Activated T-helper 1 cell treated with Interleukin-2 at 50 U/mL for 16 hours (primary cell): ENCODE data around the gene REELD1.

Experiments used
- DNase-seq: peaks from one replicate; pipeline ENCODE4 v3.0.0-alpha.2; 2020; ENCODE audit warnings: low read depth

Gene REELD1

DNA sequence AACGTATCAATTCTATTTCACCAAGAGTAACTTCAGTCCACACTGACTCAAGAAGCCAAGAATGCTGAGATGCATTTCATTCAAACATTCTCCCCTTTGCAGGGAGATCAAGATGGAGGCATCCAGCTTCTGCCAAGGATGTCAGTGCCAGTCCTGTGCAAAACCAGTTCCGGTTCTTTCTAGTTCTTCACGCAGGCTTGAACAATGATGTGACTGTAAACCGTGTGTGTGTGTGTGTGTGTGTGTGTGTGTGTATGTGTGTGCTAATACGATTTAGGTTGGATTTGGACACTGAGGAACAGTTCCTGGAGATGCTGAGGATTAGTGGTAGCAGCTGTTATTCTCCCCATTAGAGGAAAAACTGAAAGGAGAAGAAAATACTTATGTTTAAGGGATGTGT, at the start of gene REELD1:
TSS of gene REELD1 (plus strand) at position 301 of the 400 bp plus-strand sequence. CDS start 2,415 bp downstream, outside the sequence.
- no peak for DNase-seq

DNA sequence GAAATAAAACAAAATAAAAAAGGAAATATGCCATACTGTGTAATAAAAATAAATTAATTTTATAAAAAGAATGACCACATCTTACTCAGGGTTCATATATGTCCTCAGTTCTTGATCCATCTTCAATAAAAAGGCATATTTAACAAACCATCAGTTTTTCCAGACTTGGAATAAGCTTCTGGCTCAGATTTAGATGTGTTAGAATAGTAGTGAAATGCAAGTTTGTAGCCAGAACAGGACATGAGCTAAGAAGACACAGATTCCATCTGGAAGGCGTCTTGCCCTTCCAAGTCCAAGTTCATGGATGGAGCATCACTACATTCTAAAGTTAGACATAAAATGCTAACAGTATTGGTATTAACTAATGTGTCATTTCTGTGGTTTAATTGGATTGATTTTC, 49.1 kb upstream of the REELD1 start:
- DNase-seq = no peak

- DNase-seq = no peak
Observed at GRCh38 chr4:146165840-146166239, 48.5 kb upstream of the REELD1 start.

GRCh38 chr4:146170149-146170548, 44.2 kb upstream of the REELD1 start:
- DNase-seq = no peak

DNA sequence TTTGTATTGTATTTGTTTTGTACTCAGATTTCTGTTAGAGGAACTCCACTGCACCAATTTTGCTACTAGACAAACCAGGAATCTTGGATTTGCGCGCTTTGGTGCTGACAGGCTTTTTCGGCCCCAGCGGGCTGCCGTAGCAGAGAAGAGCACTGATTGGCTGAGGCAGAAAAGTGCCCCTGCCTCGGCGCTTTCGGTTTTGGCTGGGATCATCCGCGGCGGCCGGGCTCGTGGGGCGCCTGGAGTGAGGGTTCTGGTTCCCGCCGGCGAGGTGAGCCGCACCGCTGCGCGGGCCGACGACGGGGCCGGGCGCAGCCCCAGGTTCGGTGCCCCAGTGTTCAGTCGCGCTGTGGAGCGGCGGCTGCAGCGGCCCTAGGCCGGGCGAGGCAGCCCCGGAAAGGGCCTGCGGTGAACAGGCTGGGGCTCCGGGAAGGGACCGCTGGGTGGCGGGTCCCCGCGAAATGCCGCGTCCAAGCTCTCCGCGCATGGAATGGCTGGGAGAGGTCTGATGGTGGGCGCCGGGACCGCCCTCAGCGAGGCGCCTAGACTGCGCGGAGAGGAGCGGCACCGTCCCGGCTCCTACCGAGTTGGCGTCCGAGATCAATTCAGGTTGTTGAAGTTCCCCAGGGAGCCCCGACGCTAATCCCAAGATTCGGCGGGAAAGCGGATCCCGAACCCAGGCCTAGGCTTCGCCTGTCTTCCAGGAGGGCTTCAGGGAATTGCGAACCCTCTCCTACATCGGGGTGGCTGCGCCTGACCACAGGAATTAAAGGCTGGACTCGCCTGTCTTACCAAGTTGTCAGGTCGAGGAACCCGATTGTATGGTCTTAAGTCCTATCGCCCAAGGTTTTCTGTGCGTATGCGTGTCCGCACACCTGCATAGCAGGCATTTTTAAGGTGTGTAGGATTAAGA, 38.5 kb upstream of the REELD1 start, which contains the start of gene LSM6:
TSS of gene LSM6 (plus strand) at position 178 of the 913 bp plus-strand sequence. CDS start 7,204 bp downstream, outside the sequence.
- DNase-seq = peak; percentile 66

- DNase-seq = no peak
Observed at GRCh38 chr4:146176891-146177290, 37.4 kb upstream of the REELD1 start.

- no peak for DNase-seq
Observed at GRCh38 chr4:146178126-146178525, 36.2 kb upstream of the REELD1 start.

- no peak for DNase-seq
Observed at GRCh38 chr4:146179784-146180370, 34.5 kb upstream of the REELD1 start.

DNA sequence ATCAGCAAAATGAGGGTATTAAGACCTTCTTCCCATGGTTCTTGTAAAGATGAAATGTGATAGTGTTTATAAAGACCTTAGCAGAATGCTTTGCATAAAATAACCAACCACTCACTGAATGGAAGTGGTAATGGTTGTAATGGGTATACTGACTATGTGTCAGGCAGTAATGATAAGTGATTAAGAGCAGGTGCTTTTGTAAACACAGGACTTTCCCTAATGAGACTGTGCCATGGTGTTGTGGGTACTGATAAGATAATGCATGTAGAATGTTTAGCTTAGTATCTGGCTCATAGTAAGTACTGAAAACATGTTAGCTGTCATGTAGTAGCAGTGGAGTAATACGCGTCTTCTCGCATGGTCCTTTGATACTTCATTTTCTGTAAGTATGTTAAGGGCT, 31.9 kb upstream of the REELD1 start:
- no peak for DNase-seq

DNA sequence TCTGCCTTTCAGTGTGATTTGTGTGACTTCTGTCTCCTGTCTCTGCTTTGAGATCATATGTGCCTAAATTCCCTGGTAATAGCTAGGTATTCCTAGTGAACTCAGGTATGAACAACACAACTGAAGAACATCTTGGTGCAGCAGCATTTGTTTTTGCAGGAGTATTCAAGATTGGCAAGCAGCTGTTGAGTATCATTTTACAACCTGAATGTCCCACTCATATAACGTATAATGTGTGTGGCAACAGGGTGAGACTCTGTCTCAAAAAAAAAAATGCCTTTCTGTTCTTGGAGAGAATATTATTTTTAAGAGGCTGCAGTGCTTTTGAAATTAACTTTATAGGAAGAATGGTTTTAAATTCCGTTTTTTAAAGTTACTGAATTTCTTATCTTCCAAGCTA, 31.1 kb upstream of the REELD1 start:
- DNase-seq = no peak

DNA sequence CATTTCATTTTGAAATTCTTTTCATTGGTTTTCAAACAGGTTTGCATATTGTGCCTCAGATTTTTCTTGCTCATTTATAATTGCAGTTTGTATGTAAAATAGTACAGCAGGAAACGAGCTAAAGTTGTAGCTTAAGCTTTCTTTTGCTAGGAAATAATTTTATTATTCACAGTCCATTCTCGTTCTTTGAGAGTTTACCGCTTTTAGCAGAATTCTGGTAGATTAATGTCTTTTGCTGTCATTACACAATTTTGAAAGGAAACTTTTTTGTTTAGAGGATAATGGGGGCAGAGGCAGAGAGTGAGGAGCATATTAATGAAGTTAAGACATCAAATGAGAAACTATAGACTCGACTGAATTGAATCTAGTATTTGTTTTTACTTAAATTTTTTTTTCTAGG, 28.3 kb upstream of the REELD1 start:
- no peak for DNase-seq

- no peak for DNase-seq
Observed at GRCh38 chr4:146186596-146186995, 27.7 kb upstream of the REELD1 start.

DNA sequence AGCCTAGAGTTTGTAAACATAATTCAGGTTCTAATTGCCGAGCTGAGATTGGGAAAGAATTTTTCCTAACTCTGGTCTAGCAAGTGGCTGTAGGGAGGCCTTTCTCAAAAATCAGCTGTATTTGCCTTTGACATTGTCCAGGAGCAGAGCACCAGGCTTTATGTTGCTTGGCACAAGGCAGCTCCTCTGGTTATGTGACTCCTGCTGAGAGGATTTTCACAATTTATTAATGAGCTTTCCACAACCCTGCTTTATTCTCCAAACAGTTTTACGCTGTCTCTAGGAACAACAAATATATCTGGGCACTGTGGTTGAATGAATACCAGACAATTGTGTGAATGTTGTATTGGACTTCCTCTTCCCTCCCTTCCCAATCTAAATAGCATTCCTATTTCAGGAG, 23.9 kb upstream of the REELD1 start:
- DNase-seq = no peak

DNA sequence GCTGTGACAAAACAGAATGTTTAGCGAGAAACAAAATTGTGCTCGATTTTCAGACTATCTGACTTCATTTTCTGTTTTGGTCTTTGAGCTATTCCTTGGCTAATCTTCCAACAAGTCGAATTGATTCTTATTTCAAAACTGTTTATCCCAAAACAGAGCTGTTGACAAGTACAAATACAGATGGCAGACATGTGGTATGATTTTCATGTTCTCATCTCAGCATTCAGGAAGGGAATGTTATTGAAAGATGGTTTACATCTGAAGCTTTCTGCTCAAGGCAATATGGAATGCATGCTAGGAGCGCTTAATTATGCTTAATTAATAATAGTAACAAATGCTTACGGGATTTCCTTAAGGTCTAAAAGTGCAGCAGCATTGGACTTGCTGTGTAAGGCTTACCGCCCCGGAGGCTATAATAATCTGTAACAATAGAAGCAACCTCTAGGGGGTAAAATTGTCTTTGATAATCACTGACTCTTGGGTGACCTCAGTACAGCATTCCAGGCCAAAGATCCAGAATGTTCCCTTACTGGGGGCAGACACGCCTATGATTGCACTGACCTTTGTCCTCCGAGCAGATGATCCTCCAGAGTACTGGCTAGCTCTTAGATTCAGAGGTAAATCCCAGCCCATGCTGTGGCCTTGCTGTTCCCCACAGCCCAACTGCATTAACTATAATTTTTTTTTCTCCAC, 22.4 kb upstream of the REELD1 start:
- DNase-seq = no peak

- DNase-seq = no peak
Observed at GRCh38 chr4:146193628-146194027, 20.7 kb upstream of the REELD1 start.

- no peak for DNase-seq
Observed at GRCh38 chr4:146194212-146194611, 20.1 kb upstream of the REELD1 start.

GRCh38 chr4:146202665-146203064, 11.7 kb upstream of the REELD1 start:
- DNase-seq = no peak

GRCh38 chr4:146207410-146207809, 6.9 kb upstream of the REELD1 start:
- DNase-seq = no peak

DNA sequence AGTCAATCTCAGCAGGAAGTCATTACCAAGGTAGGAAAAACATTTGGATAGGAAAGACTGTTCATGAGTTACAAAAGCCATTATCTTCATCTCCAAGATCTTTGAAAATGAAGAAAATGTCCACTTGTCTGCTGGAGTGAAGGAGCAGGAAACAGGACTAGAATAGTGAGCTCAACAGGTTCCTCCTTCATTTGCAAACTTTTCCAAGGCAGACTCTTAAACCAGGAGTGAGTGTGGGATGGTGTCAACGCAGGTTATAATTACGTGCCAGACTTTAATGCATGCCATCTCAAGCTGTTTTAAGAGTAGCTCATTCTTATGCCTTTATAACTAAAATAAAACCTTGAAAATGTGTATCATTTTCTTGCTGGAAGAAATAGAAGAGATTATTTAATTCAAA, 3.4 kb upstream of the REELD1 start:
- DNase-seq = no peak

GRCh38 chr4:146211440-146211839, 2.9 kb upstream of the REELD1 start:
- no peak for DNase-seq

- DNase-seq = no peak
Observed at GRCh38 chr4:146212781-146213180, 1.6 kb upstream of the REELD1 start.

DNA sequence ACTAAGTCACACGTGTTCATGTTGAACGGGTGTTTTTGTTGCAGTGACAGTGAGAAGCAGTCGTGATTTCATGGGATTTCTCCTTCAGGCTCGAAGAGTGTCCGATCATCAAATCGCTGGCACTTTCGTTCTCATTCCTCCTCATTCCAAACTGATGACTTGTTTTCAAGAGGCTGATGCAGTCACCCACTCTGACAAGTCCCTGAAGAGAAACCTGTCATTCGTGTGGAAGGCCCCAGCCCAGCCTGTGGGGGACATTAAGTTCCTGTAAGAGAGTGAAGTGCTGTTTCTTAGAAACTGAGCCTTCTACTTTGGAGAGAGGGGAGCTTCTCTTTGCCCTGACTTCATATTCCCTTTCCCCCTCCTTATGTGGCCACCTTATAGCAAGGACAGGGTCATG, 8.0 kb downstream of the REELD1 start:
- DNase-seq = no peak
